ENCODE results near the gene ELF3. TPM values are rescaled to one million over a fixed set of nuclear protein-coding genes. Genes with fewer than 3 reads are reported as not detected.
"Not testable (repeated sequence)": the region's sequence is repeated elsewhere in the genome, so short reads cannot be mapped to it uniquely, and the experiment has no call there.

Gene ELF3
- total RNA-seq, 4 donors from 2014 or later: 0.54 to 30.6 (median 0.74) TPM

DNA sequence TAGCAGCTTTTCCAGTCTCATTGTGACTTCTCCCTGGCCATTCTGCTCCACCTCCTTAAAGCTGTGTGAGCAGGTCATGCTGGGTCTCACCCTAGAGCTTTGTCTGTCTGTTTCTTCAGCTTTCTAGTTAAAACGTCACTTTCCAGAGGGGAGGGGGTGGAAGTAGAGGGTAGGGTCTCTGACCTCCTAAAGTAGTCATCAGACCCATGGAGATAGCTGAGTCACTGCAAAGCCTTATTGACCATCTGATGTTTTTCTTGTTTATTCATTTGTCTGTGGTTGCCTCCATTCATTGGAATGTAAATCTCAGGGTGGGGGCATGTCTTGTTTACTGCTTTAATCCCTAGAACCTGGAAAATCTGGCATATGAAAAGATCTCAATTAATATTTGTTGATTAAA is 52.7 kb downstream of the ELF3 start:
- Histone ChIP-seq H3K27me3 (no peaks in the 10 kb centered on the region), H3K36me3 (no peaks in the 10 kb centered on the region), H3K27ac (no peak overlapping the region), H3K4me3 (no peak overlapping the region), H3K4me1 (no peaks in the 10 kb centered on the region), H3K9me3 (no peaks in the 10 kb centered on the region)
- no peak for TF ChIP-seq POLR2AphosphoS5 (IDR thresholded peaks at IDR 0.05)
- no peak for TF ChIP-seq POLR2A (IDR thresholded peaks at IDR 0.05)
- 0 to 14% methylated on average over 1 of the region's 1 CpG for WGBS, 2 donors (ENCODE audit: low coverage in 1 of 2)
- ATAC-seq: no peak

GRCh38 chr1:202064889-202065312 is 54.5 kb downstream of the ELF3 start:
- ATAC-seq, H3K36me3 ChIP-seq, H3K4me3 ChIP-seq, H3K27me3 ChIP-seq, H3K9me3 ChIP-seq, H3K4me1 ChIP-seq, H3K27ac ChIP-seq: not testable (repeated sequence)
- WGBS, 2 donors (ENCODE audit: low coverage in 1 of 2): 87 to 100% methylated on average over 1 to 8 of the region's 10 CpGs

Small RNA genes within 50 kb of the gene (small RNA-seq; reads per million reads assigned to genes)
- 0 reads per million in 4 donors for gene AL691482.1
- 0 reads per million in 4 donors for gene AL691482.2
- 0 to 0.49 (median 0) reads per million in 4 donors for gene MIR6740
- 0 reads per million in 4 donors for gene RF00156

Other genes with a start within 250 kb of the ELF3 start
- gene IPO9, start 181.4 kb upstream of the ELF3 start, total RNA-seq: 10 to 100 TPM; 21.6 to 30.7 (median 26.5) TPM
- 10 to 100 TPM; 18.9 to 35.8 (median 29.3) TPM for gene SHISA4, start 121.7 kb upstream of the ELF3 start, total RNA-seq
- gene LMOD1, start 64.0 kb upstream of the ELF3 start, total RNA-seq: 1,000 to 10,000 TPM; 1,267 to 1,570 (median 1,475) TPM
- gene TIMM17A, start 55.1 kb upstream of the ELF3 start, total RNA-seq: 10 to 100 TPM; 37.8 to 40.9 (median 38.5) TPM
- 10 to 100 TPM; 23.0 to 40.0 (median 34.7) TPM for gene RNPEP, start 27.9 kb upstream of the ELF3 start, total RNA-seq
- under 1 TPM; 0.16 to 0.39 (median 0.27) TPM for gene GPR37L1, start 112.3 kb downstream of the ELF3 start, total RNA-seq
- gene ARL8A, start 134.2 kb downstream of the ELF3 start, total RNA-seq: 10 to 100 TPM; 34.9 to 57.5 (median 43.6) TPM
- 1 to 10 TPM in 3 of 4 donors, under 1 TPM in 1; 0.78 to 2.0 (median 1.7) TPM for gene PTPN7, start 150.0 kb downstream of the ELF3 start, total RNA-seq
- 1 to 10 TPM in 1 of 4 donors, under 1 TPM in 3; 0.12 to 2.8 (median 0.48) TPM for gene LGR6, start 183.2 kb downstream of the ELF3 start, total RNA-seq